ENCODE measurements around the gene TAMALIN.

GRCh38 chr12:52024845-52025230 is 18.1 kb downstream of the TAMALIN start:
- TF ChIP-seq CTCF (IDR thresholded peaks at IDR 0.05) = no peak
- TF ChIP-seq POLR2AphosphoS5 (IDR thresholded peaks at IDR 0.05) = no peak
- no peak for TF ChIP-seq POLR2A (IDR thresholded peaks at IDR 0.05)
- no peak for TF ChIP-seq EP300 (IDR thresholded peaks at IDR 0.05)

Measured in suprapubic skin (tissue), 4 donors.